Prostate gland (tissue), 2 donors: ENCODE measurements around the gene JDP2. TPM values are rescaled to one million over a fixed set of nuclear protein-coding genes. Genes with fewer than 3 reads are reported as not detected.

ENCODE experiments used
- DNase-seq: peaks from one replicate; pipeline ENCODE4 v3.0.0-alpha.2; 2019; ENCODE audit warnings: low spot score
- H3K27ac ChIP-seq, 2 donors: fragments of 200-600 bp; sonication (generic); 2 replicates each; pipeline ENCODE4 v1.5.1; 2017 to 2019
- H3K27me3 ChIP-seq: fragments of 200-600 bp; sonication (generic); replicated peaks from 2 replicates; pipeline ENCODE4 v1.5.1; 2019; ENCODE audit not compliant: insufficient read depth
- H3K36me3 ChIP-seq, 2 donors: fragments of 200-600 bp; sonication (generic); 1 replicate in 1 of 2; 2 replicates in 1 of 2; pipeline versions ENCODE4 v1.5.1 to v1.8.1; 2017 to 2019
- H3K4me1 ChIP-seq: fragments of 200-600 bp; sonication (generic); replicated peaks from 2 replicates; pipeline ENCODE4 v1.5.1; 2019
- H3K4me3 ChIP-seq, 2 donors: fragments of 200-600 bp; sonication (generic); 2 replicates each; pipeline ENCODE4 v1.5.1; 2017 to 2019
- H3K9me3 ChIP-seq: fragments of 200-600 bp; sonication (generic); 2 replicates; pipeline ENCODE4 v1.5.1; 2017
- CTCF ChIP-seq, 4 experiments: fragments of 200-600 bp in 2 of 4; fragments of 450-650 bp in 2 of 4; sonication (generic) in 2 of 4; IDR thresholded peaks; 1 replicate in 3 of 4; 2 replicates in 1 of 4; pipeline ENCODE4 v1.5.1; 2016 to 2019; ENCODE audit warnings: antibody characterized with exemption in 4 of 4, mild to moderate bottlenecking in 2 of 4, moderate library complexity in 2 of 4
- POLR2A ChIP-seq: fragments of 450-650 bp; IDR thresholded peaks from one replicate; pipeline ENCODE4 v1.6.1; 2016; ENCODE audit warnings: antibody characterized with exemption, mild to moderate bottlenecking
- POLR2AphosphoS5 ChIP-seq: sonication (generic); formaldehyde crosslinking; IDR thresholded peaks from one replicate; pipeline ENCODE4 v1.6.1; 2017; ENCODE audit warnings: antibody characterized with exemption
- WGBS: methylation state at CpG from one replicate; pipeline ENCODE4 v1.1.5; 2018; 5-methylcytosine and 5-hydroxymethylcytosine counted together
- intact Hi-C: fragments of 100-400 bp; cut with DNase I; formaldehyde crosslinking; loops from one replicate; pipeline ENCODE4 v1.14.2; 2022
- total RNA-seq, 2 donors: library from RNA; depleted of rRNA; stranded (reverse); fragments of >200 nt; gene quantifications; one replicate each; pipeline ENCODE4 v1.1.0, GENCODE V29; 2016

Gene JDP2
- total RNA-seq, 2 donors from 2014 or later = 27.1 to 34.0 TPM

- no peak overlapping the region for H3K27ac ChIP-seq
- H3K27me3 ChIP-seq = no peaks in the 10 kb centered on the region
- intact Hi-C loops = no loop called here
- TF ChIP-seq POLR2A = no peak
- peak; percentile 24 for TF ChIP-seq POLR2AphosphoS5
- no peak overlapping the region for H3K4me3 ChIP-seq
- 25% methylated on average over 1 of the region's 1 CpG for WGBS
- H3K4me1 ChIP-seq = no peaks in the 10 kb centered on the region
- DNase-seq = peak; percentile 47
- H3K9me3 ChIP-seq = no peaks in the 10 kb centered on the region
- no peaks in the 10 kb centered on the region for H3K36me3 ChIP-seq
Measured at GRCh38 chr14:75417674-75418073, 10.1 kb upstream of the JDP2 start.

- 41% methylated on average over 16 of the region's 16 CpGs for WGBS
- intact Hi-C loops = no loop called here
- Histone ChIP-seq H3K4me1 (no peaks in the 10 kb centered on the region), H3K9me3 (no peaks in the 10 kb centered on the region), H3K36me3 (no peaks in the 10 kb centered on the region), H3K4me3 (no peak overlapping the region), H3K27me3 (no peaks in the 10 kb centered on the region), H3K27ac (no peak overlapping the region)
- DNase-seq = peak; percentile 39
- TF ChIP-seq CTCF (IDR thresholded peaks at IDR 0.05) (no peak), POLR2AphosphoS5 (no peak), POLR2A (no peak)
Measured at GRCh38 chr14:75418850-75419768, 8.7 kb upstream of the JDP2 start.

- H3K36me3 ChIP-seq = no peaks in the 10 kb centered on the region
- TF ChIP-seq POLR2A = no peak
- no peak for TF ChIP-seq CTCF (IDR thresholded peaks at IDR 0.05)
- TF ChIP-seq POLR2AphosphoS5 = no peak
- no peak overlapping the region for H3K27ac ChIP-seq
- 80% methylated on average over 8 of the region's 8 CpGs for WGBS
- no peaks in the 10 kb centered on the region for H3K4me1 ChIP-seq
- H3K9me3 ChIP-seq = no peaks in the 10 kb centered on the region
- DNase-seq = no peak
- intact Hi-C loops = loop anchor here (10.0 kb wide), 1 partner anchor 107 kb away; no protein-coding TSS in a partner anchor
- no peaks in the 10 kb centered on the region for H3K27me3 ChIP-seq
- no peak overlapping the region for H3K4me3 ChIP-seq
Measured at GRCh38 chr14:75422169-75422568, 5.7 kb upstream of the JDP2 start.

DNA sequence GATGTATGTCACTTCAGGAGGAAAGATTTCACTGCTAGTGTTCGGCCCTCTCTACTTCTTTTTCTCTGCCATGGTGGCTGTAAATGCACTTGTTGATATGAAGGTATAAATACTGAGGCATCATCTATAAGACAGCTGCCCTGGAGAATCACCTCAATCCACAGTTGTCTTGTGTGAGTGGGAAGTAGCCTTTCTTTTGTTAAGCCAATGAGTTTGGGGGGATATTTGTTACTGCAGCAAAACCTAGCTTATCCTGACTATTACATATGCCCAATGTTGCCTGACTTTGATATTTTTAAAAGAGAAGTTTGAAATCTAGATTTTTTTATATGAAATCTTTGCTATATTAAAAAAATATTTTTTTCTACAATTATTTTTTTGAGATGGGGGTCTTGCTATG is 3.3 kb upstream of the JDP2 start:
- no peak overlapping the region for H3K4me3 ChIP-seq
- intact Hi-C loops = loop anchor here (10.0 kb wide), 1 partner anchor 110 kb away; no protein-coding TSS in a partner anchor
- 95% methylated on average over 1 of the region's 1 CpG for WGBS
- H3K36me3 ChIP-seq = no peaks in the 10 kb centered on the region
- no peak for TF ChIP-seq POLR2AphosphoS5
- TF ChIP-seq POLR2A = no peak
- no peak for TF ChIP-seq CTCF (IDR thresholded peaks at IDR 0.05)
- no peak for DNase-seq
- H3K4me1 ChIP-seq = no peaks in the 10 kb centered on the region
- H3K27me3 ChIP-seq = no peaks in the 10 kb centered on the region
- no peak overlapping the region for H3K27ac ChIP-seq
- no peaks in the 10 kb centered on the region for H3K9me3 ChIP-seq

GRCh38 chr14:75425446-75425845 is 2.4 kb upstream of the JDP2 start:
- H3K27me3 ChIP-seq = no peaks in the 10 kb centered on the region
- no peak overlapping the region for H3K27ac ChIP-seq
- WGBS = 77% methylated on average over 4 of the region's 4 CpGs
- no peak for DNase-seq
- H3K4me3 ChIP-seq = no peak overlapping the region
- no peaks in the 10 kb centered on the region for H3K9me3 ChIP-seq
- TF ChIP-seq CTCF (IDR thresholded peaks at IDR 0.05) = no peak
- H3K36me3 ChIP-seq = no peaks in the 10 kb centered on the region
- intact Hi-C loops = loop anchor here (5.0 to 10.0 kb wide), 2 partner anchors 42 to 111 kb away; no protein-coding TSS in a partner anchor
- peaks cover 5% of the 10 kb centered on the region for H3K4me1 ChIP-seq
